IPS DF 19.7 (cell line): Measurements from ENCODE around the gene CCR5AS.
"Not testable (repeated sequence)": the region's sequence is repeated elsewhere in the genome, so short reads cannot be mapped to it uniquely, and the experiment has no call there.

Source experiments
- DNase-seq: peaks from one replicate; pipeline ENCODE4 v3.0.0-alpha.2; 2013; ENCODE audit warnings: low read depth, low spot score

CCR5AS gene

DNA sequence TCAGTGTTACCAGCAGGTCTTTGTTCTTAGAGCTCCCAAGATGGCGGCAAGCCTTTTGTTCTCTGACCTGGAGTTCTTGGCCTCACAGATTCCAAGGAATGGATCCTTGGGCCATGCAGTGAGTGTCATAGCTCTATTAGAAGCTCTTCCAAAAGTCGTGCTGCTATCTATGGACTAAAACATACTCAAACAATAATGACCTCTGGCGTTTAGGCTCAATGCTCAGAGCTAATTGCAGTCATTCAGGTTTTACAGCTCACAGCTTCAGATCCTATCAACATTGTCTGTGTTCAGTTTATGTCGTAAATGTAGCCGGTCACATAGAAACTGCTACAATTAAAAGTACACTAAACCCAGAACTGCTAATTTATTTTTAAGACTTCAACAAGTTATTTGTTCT is 22.4 kb upstream of the CCR5AS start:
- no peak for DNase-seq

DNA sequence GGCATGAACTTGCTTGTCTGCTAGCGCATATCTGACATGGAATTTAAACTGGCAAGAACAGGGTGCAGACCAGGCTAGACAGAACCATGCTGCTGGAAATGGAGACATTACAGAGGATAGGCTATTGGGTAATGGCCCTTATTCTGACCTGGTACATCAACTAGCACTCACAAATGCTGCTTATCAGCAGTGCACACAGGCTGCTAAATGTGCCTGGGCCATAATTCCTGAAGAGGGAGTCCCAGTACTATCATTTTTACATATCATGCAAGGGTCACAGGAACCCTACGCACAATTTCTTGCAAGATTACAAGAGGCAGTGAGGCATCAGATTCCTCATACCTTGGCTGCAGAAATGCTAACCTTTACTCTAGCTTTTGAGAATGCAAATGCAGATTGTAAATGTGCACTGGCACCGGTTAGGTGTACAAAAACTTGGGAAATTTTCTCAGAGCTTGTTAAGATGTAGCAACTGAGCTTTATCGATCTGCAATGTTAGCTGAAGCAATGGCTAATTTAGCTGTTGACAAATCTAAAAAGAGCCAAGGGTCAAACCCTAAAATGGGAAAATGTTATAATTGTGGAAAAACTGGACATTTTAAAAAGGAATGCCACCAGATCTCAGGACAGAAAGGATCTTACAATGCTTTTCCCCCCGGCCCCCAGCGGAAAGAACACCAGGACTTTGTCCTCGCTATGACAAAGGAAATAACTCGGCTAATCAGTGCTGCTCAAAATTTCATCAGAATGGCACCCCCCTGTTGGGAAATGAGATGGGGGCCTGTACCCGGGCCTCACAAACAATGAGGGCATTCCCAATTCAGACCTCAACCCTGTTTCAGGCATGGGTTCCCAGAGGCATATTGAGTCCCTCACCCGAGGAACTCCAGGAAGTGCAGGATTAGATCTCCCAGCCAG is 21.3 kb upstream of the CCR5AS start:
- no peak for DNase-seq

DNA sequence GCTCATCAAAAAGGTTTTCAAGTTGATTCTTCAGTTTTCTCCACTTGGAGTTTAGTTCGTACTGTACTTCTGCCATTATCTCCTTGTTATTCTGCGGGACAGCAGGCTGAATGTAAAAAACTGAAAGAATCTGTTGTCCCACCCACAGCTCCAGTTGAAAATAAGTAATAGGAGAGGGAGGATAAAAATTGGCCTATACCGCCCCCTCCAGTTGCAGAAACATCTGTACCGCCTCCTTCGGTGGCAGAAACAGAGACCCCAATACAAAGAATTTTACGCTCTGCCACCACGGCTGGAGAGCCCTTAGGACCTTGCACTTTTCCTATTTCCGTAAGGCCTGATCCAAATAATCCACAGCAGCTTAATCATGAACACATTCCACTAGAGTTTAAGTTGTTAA is 20.5 kb upstream of the CCR5AS start:
- not testable (repeated sequence) for DNase-seq

DNA sequence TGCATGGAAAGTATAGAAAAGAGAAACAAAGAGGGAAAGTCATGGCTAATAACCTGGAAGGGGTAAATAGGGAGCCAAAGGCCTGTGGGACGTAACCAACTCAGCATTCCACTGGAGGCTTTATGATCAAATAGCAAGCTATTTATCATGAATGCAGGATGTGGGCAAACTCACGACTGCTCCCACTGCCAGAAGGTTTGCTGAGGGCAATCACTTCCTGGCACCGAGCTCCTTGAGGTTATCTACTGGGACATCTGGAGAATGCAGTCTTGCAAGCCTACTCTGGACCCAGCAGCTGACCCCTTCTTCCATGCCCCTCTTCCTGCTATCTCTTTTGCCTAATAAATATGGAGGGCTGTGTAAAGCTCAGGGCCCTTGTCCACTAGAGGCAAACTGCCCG is 19.6 kb upstream of the CCR5AS start:
- DNase-seq = not testable (repeated sequence)

DNA sequence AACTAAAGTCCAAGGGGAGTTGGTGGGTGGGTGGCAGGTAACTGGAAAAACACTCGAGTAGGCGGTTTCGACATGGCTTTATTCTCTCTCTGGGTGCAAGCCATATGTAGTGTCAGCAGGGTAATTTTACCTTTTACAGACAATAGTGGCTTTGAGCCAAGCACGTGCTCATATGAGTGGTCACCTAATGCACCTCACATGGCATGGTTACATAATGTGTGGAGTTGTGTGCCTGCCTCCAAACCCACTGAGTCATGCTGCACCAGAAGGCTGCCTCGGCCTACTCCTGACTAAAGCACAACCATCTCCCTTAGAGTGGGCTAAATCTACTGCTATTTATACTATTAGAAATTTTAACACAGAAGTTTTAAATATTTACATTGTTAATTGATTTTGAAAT is 16.7 kb upstream of the CCR5AS start:
- DNase-seq = no peak

DNA sequence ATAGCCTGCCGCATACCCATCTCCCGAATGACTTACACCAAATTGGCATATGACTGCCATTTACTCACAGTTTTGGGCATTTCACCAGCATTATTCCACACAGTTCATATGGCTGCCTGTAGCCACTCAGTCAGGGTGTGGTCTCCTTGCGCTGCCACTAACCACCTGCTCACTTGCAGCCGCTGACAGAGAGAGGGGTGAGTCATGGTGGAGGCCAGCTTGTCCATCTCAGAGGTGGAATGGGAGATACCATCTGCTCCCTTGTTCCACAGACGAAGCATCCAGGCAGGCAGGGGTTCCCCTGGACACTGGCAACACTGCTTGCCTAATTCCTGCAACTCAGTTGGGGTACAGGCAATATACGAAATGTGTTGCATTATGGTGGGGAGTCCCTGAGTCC is 15.8 kb upstream of the CCR5AS start:
- DNase-seq = no peak

DNA sequence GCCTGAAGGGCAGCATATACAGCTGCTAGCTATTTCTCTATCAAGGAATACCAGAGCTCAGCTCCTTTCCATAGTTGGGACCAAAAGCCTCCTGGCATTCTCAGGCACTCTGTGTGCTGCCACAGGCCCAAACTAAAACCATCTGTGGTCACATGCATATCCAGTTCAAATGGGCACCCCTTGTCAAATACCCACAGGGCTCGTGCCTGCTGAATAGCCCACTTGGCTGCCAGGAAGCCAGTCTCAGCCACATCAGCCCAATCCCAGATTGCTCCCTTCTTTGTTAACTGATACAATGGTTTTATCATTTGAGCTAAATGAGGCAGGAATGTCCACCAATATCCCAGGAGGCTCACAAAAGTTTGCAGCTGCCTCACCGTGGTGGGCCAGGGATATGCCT is 14.1 kb upstream of the CCR5AS start:
- no peak for DNase-seq

DNA sequence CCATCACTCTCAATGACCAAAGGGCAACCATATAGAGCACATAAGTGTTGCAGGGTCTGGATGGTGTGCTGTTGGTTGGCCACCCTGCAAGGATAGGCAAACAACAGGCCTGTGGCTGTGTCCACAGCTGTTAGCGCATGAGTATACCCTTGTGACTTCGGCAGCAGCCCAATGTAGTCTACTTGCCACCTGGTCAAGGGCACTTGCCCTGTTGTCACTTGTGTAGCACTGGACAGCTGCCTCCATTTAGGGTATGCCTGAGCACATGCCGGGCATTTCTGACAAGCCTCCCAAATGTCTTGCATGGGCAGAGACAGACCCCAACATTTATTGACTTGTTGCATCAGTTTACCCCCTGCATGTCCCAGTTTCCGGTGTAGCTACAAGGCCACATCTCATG is 12.9 kb upstream of the CCR5AS start:
- DNase-seq = no peak

DNA sequence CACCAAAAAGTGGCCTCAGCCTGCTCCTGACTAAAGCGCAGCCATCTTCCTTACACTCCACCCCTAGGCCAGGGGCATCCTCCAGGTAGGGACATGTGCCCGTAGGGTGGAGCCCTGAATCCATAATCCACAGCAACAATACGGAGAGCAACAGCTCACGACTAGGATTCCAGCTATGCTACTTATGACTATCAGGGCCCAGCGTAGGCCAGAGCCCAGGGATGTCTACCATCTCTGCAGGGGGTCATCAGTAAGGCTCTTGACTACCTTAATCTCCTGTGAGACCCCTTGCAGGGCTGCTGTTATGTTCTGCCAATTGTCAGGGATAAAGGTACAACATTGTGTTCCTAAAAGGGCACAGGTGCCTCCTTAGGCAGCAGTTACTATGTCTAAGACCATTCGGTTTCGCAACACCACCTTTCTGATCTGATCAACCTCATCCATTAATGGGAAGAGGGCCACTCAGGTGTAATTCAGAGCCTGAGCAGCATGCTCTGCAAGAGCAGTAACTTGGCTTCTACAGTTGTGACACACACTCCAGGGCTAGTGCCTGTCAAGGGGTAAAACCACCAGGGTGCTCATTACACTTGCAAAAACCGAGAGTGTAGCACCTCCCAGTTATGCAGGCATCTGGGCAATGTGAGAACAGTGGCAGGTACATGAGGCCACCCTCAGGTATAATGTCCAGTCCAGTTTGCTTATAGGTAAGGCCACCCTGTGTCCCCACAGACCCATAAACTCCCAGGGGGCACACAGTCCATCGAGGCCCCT is 11.2 kb upstream of the CCR5AS start:
- no peak for DNase-seq

DNA sequence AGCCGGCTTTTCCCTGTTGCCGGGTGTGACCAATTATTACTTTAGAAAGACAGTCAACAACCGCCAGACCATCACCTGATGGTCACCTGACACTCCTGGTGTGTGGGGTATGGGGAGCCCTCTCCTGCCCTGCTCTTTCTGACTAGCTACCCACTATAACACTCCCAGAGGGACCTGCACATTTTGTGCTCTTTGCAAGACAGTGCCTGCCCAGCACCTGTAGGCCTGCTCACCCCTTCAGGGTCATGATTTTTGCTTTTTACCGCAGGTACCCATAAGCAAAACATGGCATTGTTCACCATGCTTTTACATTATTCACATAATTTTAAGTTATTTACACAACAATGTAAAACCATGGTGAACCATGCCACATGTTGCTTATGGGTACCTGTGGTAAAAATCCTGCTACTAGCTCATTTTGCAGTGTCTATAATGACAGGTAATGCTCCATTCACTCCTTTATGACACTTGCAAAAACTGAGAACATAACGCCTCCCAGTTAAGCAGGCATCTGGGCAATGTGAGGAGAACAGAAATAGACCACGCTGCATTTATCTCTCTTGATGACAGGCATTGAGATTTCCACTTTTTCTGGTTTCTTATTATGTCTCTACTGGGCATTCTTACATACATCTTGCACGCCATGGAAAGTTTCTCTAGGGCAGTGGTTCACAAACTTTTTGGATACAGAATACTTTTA is 10.1 kb upstream of the CCR5AS start:
- DNase-seq = no peak

DNA sequence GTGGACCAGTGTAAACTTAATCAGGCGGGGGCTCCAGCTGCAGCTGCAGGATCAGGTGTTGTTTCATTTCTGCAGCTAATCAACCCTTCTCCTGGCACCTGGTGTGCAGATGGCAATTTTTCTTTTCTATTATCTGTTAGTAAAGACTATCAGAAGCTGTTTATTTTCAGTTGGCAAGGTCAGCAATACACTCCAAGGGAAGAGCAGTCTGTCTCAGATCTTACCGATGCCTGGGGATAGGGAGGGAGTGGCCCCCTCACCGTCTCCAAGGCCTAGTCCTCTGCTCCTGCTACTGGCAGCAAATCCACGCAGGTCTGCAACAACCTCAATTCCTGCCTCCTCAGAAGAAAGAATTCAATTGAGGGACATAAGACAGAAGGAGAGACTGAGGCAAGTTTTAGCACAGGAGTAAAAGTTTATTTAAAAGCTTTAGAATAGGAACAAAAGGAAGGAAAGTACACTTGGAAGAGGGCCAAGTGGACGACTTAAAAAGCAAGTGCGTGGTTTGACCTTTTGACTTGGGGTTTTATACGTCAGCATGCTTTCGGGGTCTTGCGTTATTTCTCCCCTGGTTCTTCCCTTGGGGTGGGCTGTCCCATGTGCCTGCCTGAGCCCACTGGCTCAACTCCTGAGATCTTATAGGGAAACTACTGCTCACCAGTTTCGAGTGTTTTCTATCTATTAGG is 9.4 kb upstream of the CCR5AS start:
- DNase-seq = no peak

DNA sequence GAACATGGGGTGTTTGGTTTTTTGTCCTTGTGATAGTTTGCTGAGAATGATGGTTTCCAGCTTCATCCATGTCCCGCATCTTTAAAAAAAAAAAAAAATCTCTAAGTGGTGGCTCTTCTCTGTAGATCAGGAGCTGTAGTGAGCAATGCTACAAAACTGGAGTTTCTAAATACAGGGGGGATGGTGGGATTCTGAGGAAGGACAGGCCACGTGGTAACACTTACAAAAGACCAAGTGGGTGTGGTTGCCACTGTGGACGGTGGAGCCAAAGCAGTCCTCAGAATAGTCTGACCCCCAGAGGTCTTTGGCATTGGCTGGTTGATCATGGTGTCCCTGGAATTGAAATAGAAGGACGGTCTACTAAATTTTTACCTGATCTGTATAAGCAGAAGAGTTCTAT is 7.9 kb upstream of the CCR5AS start:
- DNase-seq = no peak

DNA sequence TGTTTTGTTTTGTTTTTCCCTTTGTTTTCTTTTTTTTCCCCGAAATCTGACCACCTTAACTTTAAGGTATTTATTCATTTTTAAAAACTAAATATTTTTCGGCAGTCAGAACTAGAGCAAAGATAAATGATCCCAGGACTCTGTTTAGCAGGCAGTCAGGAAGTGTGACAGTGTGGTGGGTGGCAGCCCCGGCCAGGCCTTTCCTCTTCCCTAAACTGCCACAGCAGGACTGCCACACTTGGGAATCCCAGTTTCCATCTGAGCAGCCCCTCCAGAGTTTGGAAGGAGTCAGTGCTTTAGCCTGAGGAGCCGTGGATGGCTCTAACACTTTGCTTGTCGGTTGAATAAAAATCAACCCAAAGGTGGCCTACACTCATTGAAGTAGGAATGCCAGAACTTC is 7.1 kb upstream of the CCR5AS start:
- no peak for DNase-seq

DNA sequence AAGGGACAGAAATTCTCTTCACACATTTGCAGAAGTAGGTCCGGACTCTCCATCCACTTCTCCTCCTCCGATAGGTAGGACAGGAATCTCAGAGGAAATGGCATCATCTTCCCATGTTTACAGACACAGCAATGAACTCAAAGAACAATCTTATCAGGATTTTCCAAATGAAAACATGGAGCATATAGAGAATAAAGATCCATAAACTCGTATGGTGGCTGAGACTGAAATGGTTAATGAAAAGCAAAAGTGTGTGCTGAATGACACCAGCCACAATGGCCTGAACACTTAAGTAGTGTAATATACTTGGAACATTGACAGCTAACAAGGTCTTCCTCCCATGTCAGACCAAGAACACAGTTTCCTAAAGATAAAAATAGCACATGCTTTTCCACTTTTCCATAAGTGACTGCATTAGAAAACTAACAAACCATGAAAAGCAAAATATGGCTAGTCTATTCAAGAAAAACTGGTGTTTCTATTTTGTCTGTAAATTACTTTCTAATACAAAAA is 6.0 kb upstream of the CCR5AS start:
- no peak for DNase-seq

DNA sequence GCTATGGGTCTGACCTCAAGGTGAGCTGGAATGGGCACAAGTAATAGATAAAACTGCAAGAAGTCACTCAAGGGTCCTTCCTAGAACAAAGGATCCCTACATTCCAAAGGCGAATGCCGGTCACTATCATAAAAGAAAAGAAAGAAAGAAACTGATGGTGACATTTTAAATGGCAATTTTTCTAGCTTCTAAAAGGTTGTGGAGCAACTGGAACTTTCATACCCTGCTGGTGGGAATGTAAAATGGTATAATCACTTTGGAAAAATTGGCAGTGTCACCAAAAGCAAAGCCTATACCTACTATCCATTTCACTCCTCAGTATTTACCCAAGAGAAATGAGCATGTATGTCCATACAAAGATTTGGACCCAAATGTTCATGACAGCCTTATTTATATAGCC is 4.4 kb upstream of the CCR5AS start:
- DNase-seq = no peak

DNA sequence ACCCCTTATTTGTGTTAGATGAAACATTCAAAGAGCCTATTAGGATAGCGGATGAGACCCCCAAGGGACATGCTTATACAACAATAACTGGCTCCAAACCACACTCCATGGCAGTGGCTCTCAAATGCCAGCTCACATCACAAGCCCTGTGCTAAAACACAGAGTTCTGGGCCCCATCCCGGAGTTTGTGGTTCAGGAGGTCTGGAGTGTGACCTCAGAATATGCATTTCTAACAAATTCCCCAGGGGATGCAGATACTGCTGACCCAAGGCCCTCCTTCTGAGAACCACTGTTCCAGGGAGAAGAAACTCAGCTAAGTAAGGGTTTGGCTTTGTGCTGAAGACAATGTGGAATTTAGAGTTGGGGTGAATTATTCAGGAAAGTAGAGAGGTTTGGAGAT is 3.8 kb upstream of the CCR5AS start:
- no peak for DNase-seq

DNA sequence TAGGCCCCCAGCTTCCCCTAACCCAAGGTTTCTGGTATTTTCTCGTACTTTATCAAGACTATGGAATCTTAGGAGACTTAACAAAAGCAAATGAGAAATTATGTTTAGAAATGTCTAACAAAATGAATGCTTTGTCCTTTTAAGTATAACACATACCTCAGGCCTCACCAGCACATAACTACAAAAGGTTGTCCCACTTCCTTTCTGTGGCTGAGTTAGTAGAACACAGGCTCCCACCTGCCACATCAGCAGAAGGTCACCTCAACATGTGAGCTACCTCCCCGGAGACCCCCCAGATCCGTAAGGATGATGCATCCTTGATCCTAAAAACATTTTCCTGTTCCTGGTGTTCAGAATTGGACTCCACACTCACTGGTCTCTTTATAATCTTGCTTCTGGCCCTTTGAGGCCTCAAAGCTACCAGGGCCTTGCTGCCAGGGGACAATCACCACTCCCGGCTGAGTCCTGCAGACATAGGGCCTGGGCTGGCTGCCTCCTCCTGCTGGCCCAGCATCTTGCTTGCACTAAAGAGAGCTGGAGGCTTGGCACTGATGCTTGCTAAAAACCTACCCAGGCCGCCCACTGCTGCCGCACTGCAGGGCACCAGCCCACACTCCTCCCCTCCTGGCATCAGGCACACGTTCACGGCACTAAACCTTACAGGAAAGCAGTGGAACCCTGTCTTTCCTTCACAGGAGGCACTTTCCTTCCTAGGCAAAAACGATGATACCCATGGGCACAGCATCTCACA is 3.0 kb upstream of the CCR5AS start:
- no peak for DNase-seq

DNA sequence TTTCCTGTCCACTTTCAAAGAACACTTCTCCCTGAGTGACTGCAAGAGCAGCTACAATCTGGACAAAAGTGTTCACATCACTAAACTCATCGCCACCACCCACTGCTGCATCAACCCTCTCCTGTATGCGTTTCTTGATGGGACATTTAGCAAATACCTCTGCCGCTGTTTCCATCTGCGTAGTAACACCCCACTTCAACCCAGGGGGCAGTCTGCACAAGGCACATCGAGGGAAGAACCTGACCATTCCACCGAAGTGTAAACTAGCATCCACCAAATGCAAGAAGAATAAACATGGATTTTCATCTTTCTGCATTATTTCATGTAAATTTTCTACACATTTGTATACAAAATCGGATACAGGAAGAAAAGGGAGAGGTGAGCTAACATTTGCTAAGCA is 2.0 kb upstream of the CCR5AS start:
- no peak for DNase-seq

DNA sequence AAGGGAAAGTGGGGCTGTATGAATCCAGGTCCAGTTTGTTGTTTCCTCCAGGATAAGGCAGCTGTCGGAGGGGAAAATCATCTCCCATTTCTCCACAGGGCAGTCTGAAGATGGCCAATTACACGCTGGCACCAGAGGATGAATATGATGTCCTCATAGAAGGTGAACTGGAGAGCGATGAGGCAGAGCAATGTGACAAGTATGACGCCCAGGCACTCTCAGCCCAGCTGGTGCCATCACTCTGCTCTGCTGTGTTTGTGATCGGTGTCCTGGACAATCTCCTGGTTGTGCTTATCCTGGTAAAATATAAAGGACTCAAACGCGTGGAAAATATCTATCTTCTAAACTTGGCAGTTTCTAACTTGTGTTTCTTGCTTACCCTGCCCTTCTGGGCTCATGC is 1.1 kb upstream of the CCR5AS start:
- DNase-seq = no peak

DNA sequence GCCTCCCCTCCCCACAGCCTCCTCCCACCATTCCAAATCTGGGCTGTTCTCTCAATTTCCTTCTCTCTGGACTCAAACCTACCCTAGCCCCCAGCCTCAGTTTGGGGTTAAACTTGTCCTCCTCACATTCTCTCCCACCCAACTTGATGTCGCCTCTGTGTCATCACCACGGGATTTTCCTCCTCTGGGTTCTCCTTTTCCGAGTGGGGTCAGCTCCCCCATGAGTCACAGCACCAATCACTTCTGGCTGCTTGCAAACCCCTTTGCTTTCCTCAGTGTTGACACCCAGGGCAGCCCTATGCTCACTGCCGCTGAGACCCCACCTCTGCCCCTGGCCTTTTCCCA is 451 bp downstream of the CCR5AS start:
- no peak for DNase-seq
